HepG2 (cell line): ENCODE measurements around the gene COMMD7. TPM values are rescaled to one million over a fixed set of nuclear protein-coding genes. Genes with fewer than 3 reads are reported as not detected.

ENCODE experiments used
- EHMT2 ChIP-seq: fragments of 200-600 bp; sonication (generic); IDR thresholded peaks from 2 replicates; pipeline ENCODE4 v1.7.0; 2017; ENCODE audit warnings: antibody characterized with exemption, low read depth, low read length, borderline replicate concordance
- KDM1A ChIP-seq: IDR thresholded peaks from 2 replicates; pipeline ENCODE4 v1.6.1; 2016; ENCODE audit warnings: missing compliant biosample characterization
- MAZ ChIP-seq, 2 experiments: sonication (generic) in 1 of 2; formaldehyde crosslinking in 1 of 2; IDR thresholded peaks; 2 replicates each; pipeline versions ENCODE4 v1.5.0 to v1.6.1; 2012 to 2020; ENCODE audit warnings: low read depth in 2 of 2, mild to moderate bottlenecking in 2 of 2, borderline replicate concordance in 1 of 2, improper control_type of control experiment in 1 of 2, low read length in 1 of 2, missing genetic modification reagents in 1 of 2, moderate library complexity in 1 of 2
- NBN ChIP-seq: fragments of 450-650 bp; conservative IDR thresholded peaks from 2 replicates; pipeline ENCODE4 v1.6.1; 2017
- SRY ChIP-seq: sonication (generic); formaldehyde crosslinking; IDR thresholded peaks from 2 replicates; pipeline ENCODE4 v1.8.0; 2022; ENCODE audit warnings: mild to moderate bottlenecking, missing genetic modification reagents
- TOPORS ChIP-seq: sonication (generic); formaldehyde crosslinking; IDR thresholded peaks from 2 replicates; pipeline ENCODE4 v1.8.0; 2023; ENCODE audit warnings: mild to moderate bottlenecking, missing genetic modification reagents
- YEATS4 ChIP-seq: sonication (generic); formaldehyde crosslinking; IDR thresholded peaks from 2 replicates; pipeline ENCODE4 v1.4.0; 2020; ENCODE audit warnings: missing genetic modification reagents, borderline replicate concordance
- ZBTB7A ChIP-seq: sonication (generic); formaldehyde crosslinking; IDR thresholded peaks from 2 replicates; pipeline ENCODE4 v1.8.0; 2022; ENCODE audit warnings: mild to moderate bottlenecking, missing genetic modification reagents
- ZNF20 ChIP-seq: sonication (generic); formaldehyde crosslinking; IDR thresholded peaks from 2 replicates; pipeline ENCODE4 v1.4.0; 2020; ENCODE audit warnings: mild to moderate bottlenecking, moderate library complexity, missing genetic modification reagents
- ZNF333 ChIP-seq: sonication (generic); formaldehyde crosslinking; IDR thresholded peaks from 2 replicates; pipeline ENCODE4 v1.4.0; 2020; ENCODE audit warnings: mild to moderate bottlenecking, missing genetic modification reagents, borderline replicate concordance
- ZNF430 ChIP-seq: sonication (generic); formaldehyde crosslinking; IDR thresholded peaks from 2 replicates; pipeline ENCODE4 v1.9.0; 2021; ENCODE audit warnings: mild to moderate bottlenecking, missing genetic modification reagents
- ZNF7 ChIP-seq: IDR thresholded peaks from 2 replicates; pipeline ENCODE4 v1.6.1; 2016; ENCODE audit warnings: missing biosample characterization, missing genetic modification reagents
- ZNF766 ChIP-seq: sonication (generic); formaldehyde crosslinking; IDR thresholded peaks from 2 replicates; pipeline ENCODE4 v1.5.0; 2020; ENCODE audit warnings: missing genetic modification reagents, borderline replicate concordance
- polyA plus RNA-seq, 8 experiments: library from polyadenylated mRNA; depleted of rRNA in 3 of 8; stranded (reverse) in 7 of 8; unstranded in 1 of 8; fragments of >200 nt; fragmentation: Illumina TruSeq in 4 of 8; extraction: Trizol in 4 of 8; gene quantifications; 2 replicates each; pipeline versions ENCODE4 v1.2.1 to v1.2.3, GENCODE V29; 2011 to 2016; ENCODE audit warnings: low read depth in 4 of 8, missing spikeins in 1 of 8, mixed read lengths in 1 of 8; ENCODE audit not compliant: insufficient read depth in 1 of 8
- total RNA-seq, 5 experiments: library from RNA; depleted of rRNA; stranded (reverse); fragments of >200 nt; fragmentation: Illumina TruSeq; extraction: Trizol; gene quantifications; 2 replicates each; pipeline ENCODE4 v1.2.3, GENCODE V29; 2016; ENCODE audit warnings: low read depth in 1 of 5
- TF ChIP-seq, protein P1 (sequence below): sonication (generic); formaldehyde crosslinking; IDR thresholded peaks from 2 replicates; pipeline ENCODE4 v1.5.0; 2020; ENCODE audit warnings: missing genetic modification reagents
- TF ChIP-seq, protein P2 (sequence below): IDR thresholded peaks from 2 replicates; pipeline ENCODE4 v1.6.1; 2012; ENCODE audit warnings: low read length, improper control_type of control experiment
- TF ChIP-seq, protein P3 (sequence below): sonication (generic); formaldehyde crosslinking; IDR thresholded peaks from 2 replicates; pipeline ENCODE4 v1.8.0; 2023; ENCODE audit warnings: mild to moderate bottlenecking, missing genetic modification reagents
- TF ChIP-seq, protein P4 (sequence below): sonication (generic); formaldehyde crosslinking; IDR thresholded peaks from 2 replicates; pipeline ENCODE4 v1.4.0; 2020; ENCODE audit warnings: mild to moderate bottlenecking, missing genetic modification reagents, borderline replicate concordance

The COMMD7 gene
- total and polyA plus RNA-seq, 2 of the 13 experiments (the other 11 are each of a cell fraction or from before 2014, with no cell fraction given): 42.1 to 53.3 TPM

DNA sequence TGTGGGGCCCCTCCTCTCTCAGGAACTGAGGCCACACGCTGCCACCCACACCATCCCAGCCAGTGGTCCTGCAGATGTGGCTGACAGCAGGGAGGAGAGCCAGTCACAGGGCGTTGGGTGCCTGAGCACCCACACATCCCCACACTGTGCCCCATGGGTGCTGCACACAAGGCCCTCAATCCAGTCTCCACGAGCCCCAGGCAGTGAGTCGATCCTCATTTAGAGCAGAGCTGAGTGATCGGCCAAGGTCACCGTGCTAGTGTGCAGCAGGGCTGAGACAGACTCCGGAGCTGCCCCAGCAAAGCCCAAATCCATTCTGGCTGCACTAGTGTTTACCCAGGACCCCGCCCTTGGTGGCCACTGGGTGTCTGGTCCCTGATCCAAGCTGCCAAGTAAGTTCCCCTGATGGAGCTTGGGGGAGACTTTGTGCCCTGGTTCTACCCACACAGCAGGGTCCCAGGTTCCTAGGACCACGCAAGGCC lies 78.5 kb downstream of the COMMD7 start (continued):
- TF ChIP-seq MAZ (IDR thresholded peaks at IDR 0.05; ENCODE audit: borderline replicate concordance, low read depth, low read length): no peak
- TF ChIP-seq MAZ (CRISPR knock-in tag; IDR thresholded peaks at IDR 0.05; ENCODE audit: low read depth): no peak
- TF ChIP-seq ZBTB7A: peak; percentile 23
- TF ChIP-seq ZNF766 (CRISPR knock-in tag): peak; percentile 70; the same call in 1 of the 2 replicates
- no peak for TF ChIP-seq ZNF333 (CRISPR knock-in tag)
- TF ChIP-seq TOPORS (CRISPR knock-in tag): no peak; the same call in none of the 2 replicates
- TF ChIP-seq, protein P1, sequence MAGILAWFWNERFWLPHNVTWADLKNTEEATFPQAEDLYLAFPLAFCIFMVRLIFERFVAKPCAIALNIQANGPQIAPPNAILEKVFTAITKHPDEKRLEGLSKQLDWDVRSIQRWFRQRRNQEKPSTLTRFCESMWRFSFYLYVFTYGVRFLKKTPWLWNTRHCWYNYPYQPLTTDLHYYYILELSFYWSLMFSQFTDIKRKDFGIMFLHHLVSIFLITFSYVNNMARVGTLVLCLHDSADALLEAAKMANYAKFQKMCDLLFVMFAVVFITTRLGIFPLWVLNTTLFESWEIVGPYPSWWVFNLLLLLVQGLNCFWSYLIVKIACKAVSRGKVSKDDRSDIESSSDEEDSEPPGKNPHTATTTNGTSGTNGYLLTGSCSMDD (CRISPR knock-in tag): 0 out of 2 replicates have a peak, but pooled peaks have one; percentile 28
- TF ChIP-seq EHMT2: no peak
- TF ChIP-seq, protein P2, sequence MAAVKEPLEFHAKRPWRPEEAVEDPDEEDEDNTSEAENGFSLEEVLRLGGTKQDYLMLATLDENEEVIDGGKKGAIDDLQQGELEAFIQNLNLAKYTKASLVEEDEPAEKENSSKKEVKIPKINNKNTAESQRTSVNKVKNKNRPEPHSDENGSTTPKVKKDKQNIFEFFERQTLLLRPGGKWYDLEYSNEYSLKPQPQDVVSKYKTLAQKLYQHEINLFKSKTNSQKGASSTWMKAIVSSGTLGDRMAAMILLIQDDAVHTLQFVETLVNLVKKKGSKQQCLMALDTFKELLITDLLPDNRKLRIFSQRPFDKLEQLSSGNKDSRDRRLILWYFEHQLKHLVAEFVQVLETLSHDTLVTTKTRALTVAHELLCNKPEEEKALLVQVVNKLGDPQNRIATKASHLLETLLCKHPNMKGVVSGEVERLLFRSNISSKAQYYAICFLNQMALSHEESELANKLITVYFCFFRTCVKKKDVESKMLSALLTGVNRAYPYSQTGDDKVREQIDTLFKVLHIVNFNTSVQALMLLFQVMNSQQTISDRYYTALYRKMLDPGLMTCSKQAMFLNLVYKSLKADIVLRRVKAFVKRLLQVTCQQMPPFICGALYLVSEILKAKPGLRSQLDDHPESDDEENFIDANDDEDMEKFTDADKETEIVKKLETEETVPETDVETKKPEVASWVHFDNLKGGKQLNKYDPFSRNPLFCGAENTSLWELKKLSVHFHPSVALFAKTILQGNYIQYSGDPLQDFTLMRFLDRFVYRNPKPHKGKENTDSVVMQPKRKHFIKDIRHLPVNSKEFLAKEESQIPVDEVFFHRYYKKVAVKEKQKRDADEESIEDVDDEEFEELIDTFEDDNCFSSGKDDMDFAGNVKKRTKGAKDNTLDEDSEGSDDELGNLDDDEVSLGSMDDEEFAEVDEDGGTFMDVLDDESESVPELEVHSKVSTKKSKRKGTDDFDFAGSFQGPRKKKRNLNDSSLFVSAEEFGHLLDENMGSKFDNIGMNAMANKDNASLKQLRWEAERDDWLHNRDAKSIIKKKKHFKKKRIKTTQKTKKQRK: no peak
- TF ChIP-seq ZNF20 (CRISPR knock-in tag): no peak
- TF ChIP-seq ZNF430: no peak
- TF ChIP-seq SRY (CRISPR knock-in tag): peak; percentile 46; the same call in 1 of the 2 replicates
- TF ChIP-seq YEATS4: no peak; the same call in 1 of the 2 replicates
- 0 out of 2 replicates have a peak, but pooled peaks have one; percentile 6 for TF ChIP-seq KDM1A
- no peak for TF ChIP-seq ZNF7 (CRISPR knock-in tag)
- TF ChIP-seq, protein P3, sequence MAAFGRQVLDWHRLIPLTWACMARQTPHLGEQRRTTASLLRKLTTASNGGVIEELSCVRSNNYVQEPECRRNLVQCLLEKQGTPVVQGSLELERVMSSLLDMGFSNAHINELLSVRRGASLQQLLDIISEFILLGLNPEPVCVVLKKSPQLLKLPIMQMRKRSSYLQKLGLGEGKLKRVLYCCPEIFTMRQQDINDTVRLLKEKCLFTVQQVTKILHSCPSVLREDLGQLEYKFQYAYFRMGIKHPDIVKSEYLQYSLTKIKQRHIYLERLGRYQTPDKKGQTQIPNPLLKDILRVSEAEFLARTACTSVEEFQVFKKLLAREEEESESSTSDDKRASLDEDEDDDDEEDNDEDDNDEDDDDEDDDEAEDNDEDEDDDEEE (CRISPR knock-in tag): no peak
- TF ChIP-seq NBN: no peak
- TF ChIP-seq, protein P4, sequence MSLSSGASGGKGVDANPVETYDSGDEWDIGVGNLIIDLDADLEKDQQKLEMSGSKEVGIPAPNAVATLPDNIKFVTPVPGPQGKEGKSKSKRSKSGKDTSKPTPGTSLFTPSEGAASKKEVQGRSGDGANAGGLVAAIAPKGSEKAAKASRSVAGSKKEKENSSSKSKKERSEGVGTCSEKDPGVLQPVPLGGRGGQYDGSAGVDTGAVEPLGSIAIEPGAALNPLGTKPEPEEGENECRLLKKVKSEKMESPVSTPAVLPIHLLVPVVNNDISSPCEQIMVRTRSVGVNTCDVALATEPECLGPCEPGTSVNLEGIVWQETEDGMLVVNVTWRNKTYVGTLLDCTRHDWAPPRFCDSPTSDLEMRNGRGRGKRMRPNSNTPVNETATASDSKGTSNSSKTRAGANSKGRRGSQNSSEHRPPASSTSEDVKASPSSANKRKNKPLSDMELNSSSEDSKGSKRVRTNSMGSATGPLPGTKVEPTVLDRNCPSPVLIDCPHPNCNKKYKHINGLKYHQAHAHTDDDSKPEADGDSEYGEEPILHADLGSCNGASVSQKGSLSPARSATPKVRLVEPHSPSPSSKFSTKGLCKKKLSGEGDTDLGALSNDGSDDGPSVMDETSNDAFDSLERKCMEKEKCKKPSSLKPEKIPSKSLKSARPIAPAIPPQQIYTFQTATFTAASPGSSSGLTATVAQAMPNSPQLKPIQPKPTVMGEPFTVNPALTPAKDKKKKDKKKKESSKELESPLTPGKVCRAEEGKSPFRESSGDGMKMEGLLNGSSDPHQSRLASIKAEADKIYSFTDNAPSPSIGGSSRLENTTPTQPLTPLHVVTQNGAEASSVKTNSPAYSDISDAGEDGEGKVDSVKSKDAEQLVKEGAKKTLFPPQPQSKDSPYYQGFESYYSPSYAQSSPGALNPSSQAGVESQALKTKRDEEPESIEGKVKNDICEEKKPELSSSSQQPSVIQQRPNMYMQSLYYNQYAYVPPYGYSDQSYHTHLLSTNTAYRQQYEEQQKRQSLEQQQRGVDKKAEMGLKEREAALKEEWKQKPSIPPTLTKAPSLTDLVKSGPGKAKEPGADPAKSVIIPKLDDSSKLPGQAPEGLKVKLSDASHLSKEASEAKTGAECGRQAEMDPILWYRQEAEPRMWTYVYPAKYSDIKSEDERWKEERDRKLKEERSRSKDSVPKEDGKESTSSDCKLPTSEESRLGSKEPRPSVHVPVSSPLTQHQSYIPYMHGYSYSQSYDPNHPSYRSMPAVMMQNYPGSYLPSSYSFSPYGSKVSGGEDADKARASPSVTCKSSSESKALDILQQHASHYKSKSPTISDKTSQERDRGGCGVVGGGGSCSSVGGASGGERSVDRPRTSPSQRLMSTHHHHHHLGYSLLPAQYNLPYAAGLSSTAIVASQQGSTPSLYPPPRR (CRISPR knock-in tag): 0 out of 2 replicates have a peak, but pooled peaks have one; percentile 6
